Keratinocyte (primary cell): ENCODE results near the gene P3R3URF.

Experiments used
- CTCF ChIP-seq, 3 experiments: IDR thresholded peaks in 1 of 3; conservative IDR thresholded peaks in 1 of 3; optimal IDR thresholded peaks in 1 of 3; 2 replicates in 2 of 3; 3 replicates in 1 of 3; pipeline versions ENCODE3 to v1.5.1; 2011; ENCODE audit warnings: low read length in 3 of 3, mild to moderate bottlenecking in 3 of 3, moderate library complexity in 2 of 3, control low read depth in 1 of 3, inconsistent platforms in 1 of 3; ENCODE audit not compliant: insufficient read depth in 2 of 3; ENCODE audit errors: extremely low read depth in 1 of 3
- EZH2 ChIP-seq: IDR thresholded peaks from one replicate; pipeline ENCODE4 v1.6.1; 2012; ENCODE audit warnings: inconsistent platforms, mild to moderate bottlenecking, low read length, moderate library complexity

GRCh38 chr1:46203738-46204405 lies 27.6 kb upstream of the P3R3URF start:
- TF ChIP-seq CTCF (optimal IDR thresholded peaks at IDR 0.05 in 1 of 3, IDR thresholded peaks at IDR 0.05 in 1 of 3, conservative IDR thresholded peaks at IDR 0.05 in 1 of 3; ENCODE audit: extremely low read depth in 1 of 3, insufficient read depth in 2 of 3, low read length in 3 of 3): no peak
- TF ChIP-seq EZH2: no peak
